Body of pancreas (tissue), 4 donors: ENCODE results near the gene OR6K3. TPM values are rescaled to one million over a fixed set of nuclear protein-coding genes. Genes with fewer than 3 reads are reported as not detected.

ENCODE experiments used
- ATAC-seq: fragments of 150-250 bp; one replicate; pipeline ENCODE4 v1.9.1; 2016
- DNase-seq, 4 donors: peaks; one replicate each; pipeline ENCODE4 v3.0.0-alpha.2; 2019
- H3K27ac ChIP-seq, 4 donors: fragments of 200-600 bp; sonication (generic); 1 replicate in 3 of 4; 2 replicates in 1 of 4; pipeline versions ENCODE4 v1.5.1 to v1.6.1; 2016 to 2019; ENCODE audit warnings: mild to moderate bottlenecking in 1 of 4, mixed read lengths in 1 of 4, moderate library complexity in 1 of 4
- H3K27me3 ChIP-seq, 2 donors: fragments of 200-600 bp; sonication (generic); one replicate each; pipeline ENCODE4 v1.6.0; 2016; ENCODE audit warnings: mild to moderate bottlenecking in 1 of 2
- H3K36me3 ChIP-seq, 2 donors: fragments of 200-600 bp; sonication (generic); replicated peaks in 1 of 2; 2 replicates each; pipeline ENCODE4 v1.5.1; 2016; ENCODE audit warnings: low read depth in 2 of 2; ENCODE audit not compliant: insufficient read depth in 1 of 2
- H3K4me1 ChIP-seq: fragments of 200-600 bp; sonication (generic); one replicate; pipeline ENCODE4 v1.6.0; 2016
- H3K4me3 ChIP-seq, 2 donors: fragments of 200-600 bp; sonication (generic); 1 replicate in 1 of 2; 2 replicates in 1 of 2; pipeline ENCODE4 v1.5.1; 2016 to 2019
- H3K9me3 ChIP-seq, 3 donors: fragments of 200-600 bp; sonication (generic); 1 replicate in 2 of 3; 2 replicates in 1 of 3; pipeline ENCODE4 v1.5.1; 2016
- CTCF ChIP-seq, 7 experiments: fragments of 450-650 bp in 4 of 7; fragments of 200-600 bp in 3 of 7; sonication (generic) in 3 of 7; IDR thresholded peaks; one replicate each; pipeline ENCODE4 v1.5.1; 2016 to 2019; ENCODE audit warnings: antibody characterized with exemption in 7 of 7
- POLR2A ChIP-seq, 3 donors: fragments of 450-650 bp; IDR thresholded peaks; one replicate each; pipeline ENCODE4 v1.6.1; 2016; ENCODE audit warnings: antibody characterized with exemption in 3 of 3, mild to moderate bottlenecking in 2 of 3
- WGBS, 2 donors: methylation state at CpG; one replicate each; pipeline ENCODE4 v1.1.5; 2017; 5-methylcytosine and 5-hydroxymethylcytosine counted together
- intact Hi-C: fragments of 100-400 bp; cut with DNase I; formaldehyde crosslinking; loops from one replicate; pipeline ENCODE4 v1.15.1; 2023
- total RNA-seq, 2 donors: library from RNA; depleted of rRNA; stranded (reverse); fragments of >200 nt; gene quantifications; one replicate each; pipeline ENCODE4 v1.1.0, GENCODE V29; 2016

OR6K3 gene
- total RNA-seq, 2 donors from 2014 or later = not detected

- H3K27ac ChIP-seq = no peak overlapping the region
- DNase-seq (no peak), ATAC-seq (no peak)
- intact Hi-C loops = no loop called here
- no peaks in the 10 kb centered on the region for H3K36me3 ChIP-seq
- no peaks in the 10 kb centered on the region for H3K9me3 ChIP-seq
- H3K27me3 ChIP-seq = no peaks in the 10 kb centered on the region
- TF ChIP-seq POLR2A (IDR thresholded peaks at IDR 0.05) (no peak), CTCF (IDR thresholded peaks at IDR 0.05) (no peak)
- H3K4me1 ChIP-seq = no peaks in the 10 kb centered on the region
- WGBS, 2 donors = 42% methylated on average over 7 of the region's 7 CpGs
- no peak overlapping the region for H3K4me3 ChIP-seq
Observed at GRCh38 chr1:158685085-158685484, 35.4 kb downstream of the OR6K3 start.

GRCh38 chr1:158681606-158682005 lies 38.9 kb downstream of the OR6K3 start:
- DNase-seq (no peak), ATAC-seq (no peak)
- Histone ChIP-seq H3K4me3 (no peak overlapping the region), H3K27me3 (no peaks in the 10 kb centered on the region), H3K9me3 (no peaks in the 10 kb centered on the region), H3K36me3 (no peaks in the 10 kb centered on the region), H3K27ac (no peak overlapping the region), H3K4me1 (no peaks in the 10 kb centered on the region)
- 72 to 73% methylated on average over 2 of the region's 2 CpGs for WGBS, 2 donors
- intact Hi-C loops = no loop called here
- TF ChIP-seq POLR2A (IDR thresholded peaks at IDR 0.05) (no peak), CTCF (IDR thresholded peaks at IDR 0.05) (no peak)

GRCh38 chr1:158679289-158679688 lies 41.2 kb downstream of the OR6K3 start:
- ATAC-seq = no peak
- H3K4me3 ChIP-seq = no peak overlapping the region
- no peaks in the 10 kb centered on the region for H3K4me1 ChIP-seq
- H3K27me3 ChIP-seq = no peaks in the 10 kb centered on the region
- intact Hi-C loops = no loop called here
- H3K27ac ChIP-seq = no peak overlapping the region
- no peaks in the 10 kb centered on the region for H3K36me3 ChIP-seq
- TF ChIP-seq CTCF (IDR thresholded peaks at IDR 0.05) (no peak), POLR2A (IDR thresholded peaks at IDR 0.05) (no peak)
- no peak for DNase-seq
- H3K9me3 ChIP-seq = no peaks in the 10 kb centered on the region
- 48 to 79% methylated on average over 1 of the region's 1 CpG for WGBS, 2 donors

- ATAC-seq (no peak), DNase-seq (no peak)
- H3K9me3 ChIP-seq = no peaks in the 10 kb centered on the region
- H3K4me1 ChIP-seq = no peaks in the 10 kb centered on the region
- no peak overlapping the region for H3K4me3 ChIP-seq
- no peak overlapping the region for H3K27ac ChIP-seq
- H3K27me3 ChIP-seq = no peaks in the 10 kb centered on the region
- WGBS, 2 donors = 21 to 28% methylated on average over 4 of the region's 4 CpGs
- intact Hi-C loops = no loop called here
- TF ChIP-seq CTCF (IDR thresholded peaks at IDR 0.05) (no peak), POLR2A (IDR thresholded peaks at IDR 0.05) (no peak)
- H3K36me3 ChIP-seq = no peaks in the 10 kb centered on the region
Observed at GRCh38 chr1:158675563-158676323, 44.8 kb downstream of the OR6K3 start.

- intact Hi-C loops = no loop called here
- Histone ChIP-seq H3K27me3 (no peaks in the 10 kb centered on the region), H3K27ac (no peak overlapping the region), H3K4me3 (no peak overlapping the region), H3K4me1 (no peaks in the 10 kb centered on the region), H3K9me3 (no peaks in the 10 kb centered on the region), H3K36me3 (no peaks in the 10 kb centered on the region)
- TF ChIP-seq CTCF (IDR thresholded peaks at IDR 0.05) (no peak), POLR2A (IDR thresholded peaks at IDR 0.05) (no peak)
- ATAC-seq = no peak
- 67 to 68% methylated on average over 7 of the region's 7 CpGs for WGBS, 2 donors
- no peak for DNase-seq
Observed at GRCh38 chr1:158674302-158674701, 46.2 kb downstream of the OR6K3 start.
